HG02981 (cell line): ENCODE measurements around the gene AGO3.

Experiments used
- ATAC-seq: cut with Tn5 transposase; IDR thresholded peaks from one replicate; pipeline ENCODE4 v1.9.1; 2021; ENCODE audit warnings: mild to moderate bottlenecking, moderate library complexity; ENCODE audit not compliant: unreplicated experiment

The AGO3 gene

DNA sequence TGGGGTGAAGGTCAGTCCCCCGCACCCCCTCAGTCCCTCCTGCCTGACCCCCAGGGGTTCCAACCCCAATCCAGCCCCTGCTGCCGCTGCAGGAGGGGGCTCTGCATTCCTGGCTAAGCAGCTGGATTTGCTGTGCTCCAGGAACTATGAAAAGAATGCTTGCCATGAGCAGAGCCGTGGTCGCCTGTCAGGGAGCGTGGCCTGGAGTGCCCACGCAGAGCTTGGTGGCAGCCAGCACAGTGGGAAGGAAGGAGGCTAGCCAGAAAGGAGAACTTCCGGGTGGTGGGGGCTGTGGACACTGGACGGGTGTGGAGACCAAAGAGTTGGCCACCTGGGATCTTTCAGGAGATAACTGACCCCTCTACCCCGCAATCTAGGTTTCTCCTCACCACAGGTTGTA lies 188.6 kb downstream of the AGO3 start:
- ATAC-seq = no peak
